ENCODE measurements around the gene CARM1. TPM values are rescaled to one million over a fixed set of nuclear protein-coding genes. Genes with fewer than 3 reads are reported as not detected.
A peak's percentile ranks its signal among the peaks of the same experiment; 100 is the strongest.

CARM1 gene
- total and polyA plus RNA-seq, 2 of the 13 experiments (the other 11 are each of a cell fraction or from before 2014, with no cell fraction given) = 27.6 to 55.8 TPM

GRCh38 chr19:10928563-10929401, 57.4 kb downstream of the CARM1 start, which contains the start of the genes TIMM29 and YIPF2 (continued):
- TF ChIP-seq, protein P1, sequence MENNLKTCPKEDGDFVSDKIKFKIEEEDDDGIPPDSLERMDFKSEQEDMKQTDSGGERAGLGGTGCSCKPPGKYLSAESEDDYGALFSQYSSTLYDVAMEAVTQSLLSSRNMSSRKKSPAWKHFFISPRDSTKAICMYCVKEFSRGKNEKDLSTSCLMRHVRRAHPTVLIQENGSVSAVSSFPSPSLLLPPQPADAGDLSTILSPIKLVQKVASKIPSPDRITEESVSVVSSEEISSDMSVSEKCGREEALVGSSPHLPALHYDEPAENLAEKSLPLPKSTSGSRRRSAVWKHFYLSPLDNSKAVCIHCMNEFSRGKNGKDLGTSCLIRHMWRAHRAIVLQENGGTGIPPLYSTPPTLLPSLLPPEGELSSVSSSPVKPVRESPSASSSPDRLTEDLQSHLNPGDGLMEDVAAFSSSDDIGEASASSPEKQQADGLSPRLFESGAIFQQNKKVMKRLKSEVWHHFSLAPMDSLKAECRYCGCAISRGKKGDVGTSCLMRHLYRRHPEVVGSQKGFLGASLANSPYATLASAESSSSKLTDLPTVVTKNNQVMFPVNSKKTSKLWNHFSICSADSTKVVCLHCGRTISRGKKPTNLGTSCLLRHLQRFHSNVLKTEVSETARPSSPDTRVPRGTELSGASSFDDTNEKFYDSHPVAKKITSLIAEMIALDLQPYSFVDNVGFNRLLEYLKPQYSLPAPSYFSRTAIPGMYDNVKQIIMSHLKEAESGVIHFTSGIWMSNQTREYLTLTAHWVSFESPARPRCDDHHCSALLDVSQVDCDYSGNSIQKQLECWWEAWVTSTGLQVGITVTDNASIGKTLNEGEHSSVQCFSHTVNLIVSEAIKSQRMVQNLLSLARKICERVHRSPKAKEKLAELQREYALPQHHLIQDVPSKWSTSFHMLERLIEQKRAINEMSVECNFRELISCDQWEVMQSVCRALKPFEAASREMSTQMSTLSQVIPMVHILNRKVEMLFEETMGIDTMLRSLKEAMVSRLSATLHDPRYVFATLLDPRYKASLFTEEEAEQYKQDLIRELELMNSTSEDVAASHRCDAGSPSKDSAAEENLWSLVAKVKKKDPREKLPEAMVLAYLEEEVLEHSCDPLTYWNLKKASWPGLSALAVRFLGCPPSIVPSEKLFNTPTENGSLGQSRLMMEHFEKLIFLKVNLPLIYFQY (CRISPR knock-in tag; IDR thresholded peaks at IDR 0.05; ENCODE audit: borderline replicate concordance) = peak; percentile 80; the same call in 1 of the 2 replicates
- TF ChIP-seq POLR2A (IDR thresholded peaks at IDR 0.05; ENCODE audit: insufficient read depth in 1 of 2, low read depth in 2 of 2, low read length in 2 of 2) (peak; percentile 58 to 69), MBD4 (IDR thresholded peaks at IDR 0.05; ENCODE audit: borderline replicate concordance, low read length) (no peak), HIVEP1 (CRISPR knock-in tag; IDR thresholded peaks at IDR 0.05) (no peak; the same call in 1 of the 2 replicates), HNF1A (IDR thresholded peaks at IDR 0.05; ENCODE audit: low read depth) (no peak), HNF1A (CRISPR knock-in tag; IDR thresholded peaks at IDR 0.05; ENCODE audit: borderline replicate concordance) (peak; percentile 45; the same call in 1 of the 2 replicates), ZNF331 (CRISPR knock-in tag; IDR thresholded peaks at IDR 0.05) (peak; percentile 48; the same call in 1 of the 2 replicates), XRCC5 (optimal IDR thresholded peaks at IDR 0.05; ENCODE audit: low read length) (peak; percentile 98), TAF15 (IDR thresholded peaks at IDR 0.05; ENCODE audit: low read depth, low read length, poor library complexity, severe bottlenecking) (no peak), TOPORS (CRISPR knock-in tag; IDR thresholded peaks at IDR 0.05) (peak; percentile 33; the same call in 1 of the 2 replicates), ISL2 (CRISPR knock-in tag; IDR thresholded peaks at IDR 0.05) (no peak; the same call in 1 of the 2 replicates), ATF7-NPFF (CRISPR knock-in tag; IDR thresholded peaks at IDR 0.05; ENCODE audit: low read depth) (peak; percentile 56), GFI1 (CRISPR knock-in tag; IDR thresholded peaks at IDR 0.05; ENCODE audit: borderline replicate concordance) (no peak; the same call in 1 of the 2 replicates), TARDBP (CRISPR knock-in tag; IDR thresholded peaks at IDR 0.05) (peak; percentile 83; the same call in 1 of the 2 replicates), ZMYM3 (CRISPR knock-in tag; IDR thresholded peaks at IDR 0.05) (no peak; the same call in 1 of the 2 replicates), ZMYM2 (CRISPR knock-in tag; IDR thresholded peaks at IDR 0.05) (0 out of 2 replicates have a peak, but pooled peaks have one; percentile 9), SSRP1 (CRISPR knock-in tag; IDR thresholded peaks at IDR 0.05) (no peak)
- TF ChIP-seq, protein P2, sequence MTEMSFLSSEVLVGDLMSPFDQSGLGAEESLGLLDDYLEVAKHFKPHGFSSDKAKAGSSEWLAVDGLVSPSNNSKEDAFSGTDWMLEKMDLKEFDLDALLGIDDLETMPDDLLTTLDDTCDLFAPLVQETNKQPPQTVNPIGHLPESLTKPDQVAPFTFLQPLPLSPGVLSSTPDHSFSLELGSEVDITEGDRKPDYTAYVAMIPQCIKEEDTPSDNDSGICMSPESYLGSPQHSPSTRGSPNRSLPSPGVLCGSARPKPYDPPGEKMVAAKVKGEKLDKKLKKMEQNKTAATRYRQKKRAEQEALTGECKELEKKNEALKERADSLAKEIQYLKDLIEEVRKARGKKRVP (CRISPR knock-in tag; IDR thresholded peaks at IDR 0.05) = peak in 1 of 2 experiments; percentile 44; a peak in 1 of 4 replicates
- TF ChIP-seq, protein P3, sequence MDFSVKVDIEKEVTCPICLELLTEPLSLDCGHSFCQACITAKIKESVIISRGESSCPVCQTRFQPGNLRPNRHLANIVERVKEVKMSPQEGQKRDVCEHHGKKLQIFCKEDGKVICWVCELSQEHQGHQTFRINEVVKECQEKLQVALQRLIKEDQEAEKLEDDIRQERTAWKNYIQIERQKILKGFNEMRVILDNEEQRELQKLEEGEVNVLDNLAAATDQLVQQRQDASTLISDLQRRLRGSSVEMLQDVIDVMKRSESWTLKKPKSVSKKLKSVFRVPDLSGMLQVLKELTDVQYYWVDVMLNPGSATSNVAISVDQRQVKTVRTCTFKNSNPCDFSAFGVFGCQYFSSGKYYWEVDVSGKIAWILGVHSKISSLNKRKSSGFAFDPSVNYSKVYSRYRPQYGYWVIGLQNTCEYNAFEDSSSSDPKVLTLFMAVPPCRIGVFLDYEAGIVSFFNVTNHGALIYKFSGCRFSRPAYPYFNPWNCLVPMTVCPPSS (IDR thresholded peaks at IDR 0.05) = no peak
